Activated naive CD8-positive, alpha-beta T cell treated with anti-CD3 and anti-CD28 coated beads, Interleukin-2, amount 10 ng/mL, durations not matched to agents 7 days and 5 days (primary cell): ENCODE data around the gene C19orf81. TPM values are rescaled to one million over a fixed set of nuclear protein-coding genes. Genes with fewer than 3 reads are reported as not detected.

Experiments used
- ATAC-seq: fragments of 150-1000 bp; cut with Tn5 transposase; one replicate; pipeline ENCODE4 v1.10.0; 2021; ENCODE audit warnings: low read depth, moderate library complexity
- POLR2A ChIA-PET: fragments of 350-600 bp; sonication (Branson Sonifier 250); formaldehyde crosslinking; loops from one replicate; lab custom pipeline; 2021; ENCODE audit warnings: antibody characterized with exemption; lab: Charles Lee
- DNase-seq: peaks from one replicate; pipeline ENCODE4 v3.0.0; 2021
- H3K27ac Mint-ChIP-seq: one replicate; pipeline ENCODE4 v1.8.0; 2022; ENCODE audit warnings: mild to moderate bottlenecking, mixed read lengths
- H3K27me3 Mint-ChIP-seq: one replicate; pipeline ENCODE4 v1.8.0; 2022; ENCODE audit warnings: mild to moderate bottlenecking, moderate library complexity, mixed read lengths
- H3K36me3 Mint-ChIP-seq: one replicate; pipeline ENCODE4 v1.8.0; 2021; ENCODE audit warnings: mild to moderate bottlenecking, mixed read lengths
- H3K4me1 Mint-ChIP-seq: one replicate; pipeline ENCODE4 v1.8.0; 2021; ENCODE audit warnings: mixed read lengths
- H3K4me3 Mint-ChIP-seq: one replicate; pipeline ENCODE4 v1.8.0; 2022; ENCODE audit warnings: mild to moderate bottlenecking, moderate library complexity, mixed read lengths
- H3K9me3 Mint-ChIP-seq: one replicate; pipeline ENCODE4 v1.8.0; 2021; ENCODE audit warnings: mixed read lengths
- total RNA-seq, 2 experiments: library from RNA; stranded (reverse); gene quantifications; one replicate each; pipeline ENCODE4 v1.2.3, GENCODE V29; 2021

C19orf81 gene
- total RNA-seq, 2 experiments from 2014 or later, result 0.75 to 2.0 TPM

- ATAC-seq (peak; percentile 93), DNase-seq (peak; percentile 89)
- Mint-ChIP-seq H3K36me3 (no peaks in the 10 kb centered on the region), H3K4me1 (peaks cover 18% of the 10 kb centered on the region), H3K9me3 (peaks cover 4% of the 10 kb centered on the region), H3K27me3 (peaks cover 37% of the 10 kb centered on the region), H3K4me3 (peak overlapping the region; percentile 91), H3K27ac (peak overlapping the region; percentile 98)
- POLR2A ChIA-PET, result interaction anchor here (1.2 kb wide), 2 partner anchors 67 to 282 kb away, joined by 3 read pairs; partner anchors contain the start of gene NR1H2
Measured at GRCh38 chr19:50657712-50658440, 8.6 kb downstream of the C19orf81 start.

GRCh38 chr19:50658441-50659317 lies 9.4 kb downstream of the C19orf81 start:
- POLR2A ChIA-PET, result interaction anchor here (1.2 kb wide), 2 partner anchors 66 to 283 kb away, joined by 3 read pairs; partner anchors contain the start of gene NR1H2
- Mint-ChIP-seq H3K9me3 (peaks cover 4% of the 10 kb centered on the region), H3K27ac (peak overlapping the region; percentile 98), H3K27me3 (peaks cover 37% of the 10 kb centered on the region), H3K4me3 (peak overlapping the region; percentile 91), H3K36me3 (no peaks in the 10 kb centered on the region), H3K4me1 (peaks cover 18% of the 10 kb centered on the region)
- ATAC-seq, result peak; percentile 66
- peak; percentile 90 for DNase-seq

- H3K36me3 Mint-ChIP-seq, result no peaks in the 10 kb centered on the region
- ATAC-seq (no peak), DNase-seq (no peak)
- peak overlapping the region; percentile 56 for H3K4me3 Mint-ChIP-seq
- POLR2A ChIA-PET, result no interaction called here
- H3K27me3 Mint-ChIP-seq, result peaks cover 33% of the 10 kb centered on the region
- no peak overlapping the region for H3K27ac Mint-ChIP-seq
- H3K9me3 Mint-ChIP-seq, result peaks cover 4% of the 10 kb centered on the region
- peaks cover 18% of the 10 kb centered on the region for H3K4me1 Mint-ChIP-seq
Measured at GRCh38 chr19:50659318-50660087, 10.3 kb downstream of the C19orf81 start.

GRCh38 chr19:50660088-50660366 lies 10.8 kb downstream of the C19orf81 start:
- Mint-ChIP-seq H3K9me3 (peaks cover 1% of the 10 kb centered on the region), H3K27me3 (peaks cover 30% of the 10 kb centered on the region), H3K4me3 (peak overlapping the region; percentile 57), H3K4me1 (peaks cover 18% of the 10 kb centered on the region), H3K36me3 (no peaks in the 10 kb centered on the region), H3K27ac (no peak overlapping the region)
- DNase-seq, result no peak
- no peak for ATAC-seq
- POLR2A ChIA-PET, result no interaction called here

GRCh38 chr19:50661023-50661422 lies 11.8 kb downstream of the C19orf81 start:
- H3K4me1 Mint-ChIP-seq, result peaks cover 18% of the 10 kb centered on the region
- no peak overlapping the region for H3K4me3 Mint-ChIP-seq
- ATAC-seq (no peak), DNase-seq (no peak)
- H3K27me3 Mint-ChIP-seq, result peaks cover 35% of the 10 kb centered on the region
- H3K27ac Mint-ChIP-seq, result no peak overlapping the region
- H3K36me3 Mint-ChIP-seq, result no peaks in the 10 kb centered on the region
- peaks cover 1% of the 10 kb centered on the region for H3K9me3 Mint-ChIP-seq
- POLR2A ChIA-PET, result no interaction called here

- ATAC-seq (no peak), DNase-seq (no peak)
- Mint-ChIP-seq H3K36me3 (no peaks in the 10 kb centered on the region), H3K4me1 (peaks cover 18% of the 10 kb centered on the region), H3K27me3 (peaks cover 37% of the 10 kb centered on the region), H3K27ac (no peak overlapping the region), H3K4me3 (no peak overlapping the region), H3K9me3 (peaks cover 1% of the 10 kb centered on the region)
- POLR2A ChIA-PET, result no interaction called here
Measured at GRCh38 chr19:50661766-50662650, 12.8 kb downstream of the C19orf81 start.

- H3K4me1 Mint-ChIP-seq, result peaks cover 9% of the 10 kb centered on the region
- H3K27ac Mint-ChIP-seq, result no peak overlapping the region
- no peaks in the 10 kb centered on the region for H3K36me3 Mint-ChIP-seq
- peaks cover 33% of the 10 kb centered on the region for H3K27me3 Mint-ChIP-seq
- no peak overlapping the region for H3K4me3 Mint-ChIP-seq
- POLR2A ChIA-PET, result no interaction called here
- ATAC-seq, result no peak
- peaks cover 1% of the 10 kb centered on the region for H3K9me3 Mint-ChIP-seq
- DNase-seq, result no peak
Measured at GRCh38 chr19:50662651-50663481, 13.6 kb downstream of the C19orf81 start.

GRCh38 chr19:50663482-50663790 lies 14.2 kb downstream of the C19orf81 start:
- Mint-ChIP-seq H3K4me1 (peaks cover 5% of the 10 kb centered on the region), H3K36me3 (no peaks in the 10 kb centered on the region), H3K27ac (no peak overlapping the region), H3K9me3 (no peaks in the 10 kb centered on the region), H3K27me3 (peaks cover 30% of the 10 kb centered on the region), H3K4me3 (no peak overlapping the region)
- POLR2A ChIA-PET, result no interaction called here
- ATAC-seq (no peak), DNase-seq (no peak)

- Mint-ChIP-seq H3K4me3 (no peak overlapping the region), H3K4me1 (peaks cover 4% of the 10 kb centered on the region), H3K36me3 (no peaks in the 10 kb centered on the region), H3K9me3 (no peaks in the 10 kb centered on the region), H3K27ac (no peak overlapping the region), H3K27me3 (peaks cover 33% of the 10 kb centered on the region)
- ATAC-seq (no peak), DNase-seq (no peak)
- POLR2A ChIA-PET, result interaction anchor here (0.6 kb wide), 1 partner anchor 156 kb away, joined by 5 read pairs; no protein-coding TSS in a partner anchor
Measured at GRCh38 chr19:50664204-50664603, 15.0 kb downstream of the C19orf81 start.

GRCh38 chr19:50666346-50667176 lies 17.3 kb downstream of the C19orf81 start:
- peaks cover 42% of the 10 kb centered on the region for H3K27me3 Mint-ChIP-seq
- H3K36me3 Mint-ChIP-seq, result no peaks in the 10 kb centered on the region
- no peaks in the 10 kb centered on the region for H3K9me3 Mint-ChIP-seq
- H3K4me3 Mint-ChIP-seq, result peak overlapping the region; percentile 22
- H3K4me1 Mint-ChIP-seq, result no peaks in the 10 kb centered on the region
- H3K27ac Mint-ChIP-seq, result no peak overlapping the region
- POLR2A ChIA-PET, result no interaction called here
- DNase-seq (no peak), ATAC-seq (no peak)

GRCh38 chr19:50667177-50667758 lies 18.0 kb downstream of the C19orf81 start:
- POLR2A ChIA-PET, result no interaction called here
- no peak for ATAC-seq
- no peak overlapping the region for H3K27ac Mint-ChIP-seq
- H3K36me3 Mint-ChIP-seq, result no peaks in the 10 kb centered on the region
- DNase-seq, result no peak
- no peaks in the 10 kb centered on the region for H3K9me3 Mint-ChIP-seq
- H3K27me3 Mint-ChIP-seq, result peaks cover 42% of the 10 kb centered on the region
- no peaks in the 10 kb centered on the region for H3K4me1 Mint-ChIP-seq
- H3K4me3 Mint-ChIP-seq, result no peak overlapping the region
